HG03460 (cell line): ENCODE measurements around the gene KNCN.

Experiments used
- ATAC-seq: cut with Tn5 transposase; IDR thresholded peaks from one replicate; pipeline ENCODE4 v1.9.1; 2021; ENCODE audit not compliant: unreplicated experiment

Gene KNCN

GRCh38 chr1:46544561-46545240 is 6.7 kb downstream of the KNCN start:
- no peak for ATAC-seq

DNA sequence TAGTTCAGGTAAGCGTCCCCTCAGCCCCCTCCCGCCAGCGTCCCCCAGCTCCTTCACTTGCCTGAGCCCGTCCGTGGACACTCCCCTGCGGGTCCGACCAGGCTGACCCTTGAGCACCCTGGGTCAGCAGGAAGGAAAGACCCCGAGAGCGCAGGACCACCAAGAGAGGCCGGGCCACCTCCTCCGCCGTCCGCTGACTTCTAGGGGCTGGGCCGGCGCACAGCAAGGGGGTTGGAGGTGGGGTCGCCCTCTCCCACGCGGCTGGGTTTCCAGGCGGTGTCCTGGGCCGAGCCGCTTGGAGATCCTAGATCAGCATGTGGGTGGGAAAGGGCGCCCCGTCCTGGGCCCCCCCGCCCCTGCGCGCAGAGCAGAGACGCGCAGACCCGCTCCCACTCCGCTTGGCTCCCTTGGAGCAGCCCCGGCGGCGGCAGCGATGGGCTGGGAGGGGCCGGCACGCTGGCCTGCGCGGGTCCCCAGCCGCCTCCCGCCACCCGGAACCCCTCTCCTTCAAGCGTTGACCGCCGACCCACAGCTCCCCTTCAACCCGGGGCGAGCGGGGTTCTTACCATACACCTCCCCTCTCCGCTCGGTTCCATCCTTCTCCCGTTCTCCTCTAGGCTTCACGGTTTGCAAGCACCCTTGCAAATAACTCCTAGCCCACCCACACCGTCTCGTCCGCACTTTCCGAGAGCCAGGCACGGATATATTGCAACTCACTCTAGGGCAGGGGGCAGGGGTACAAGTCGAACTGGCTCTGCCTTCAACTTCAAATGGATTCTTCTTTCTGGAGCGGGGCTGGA is 7.5 kb downstream of the KNCN start:
- no peak for ATAC-seq

- ATAC-seq: no peak
Measured at GRCh38 chr1:46543382-46543760, 8.1 kb downstream of the KNCN start.

DNA sequence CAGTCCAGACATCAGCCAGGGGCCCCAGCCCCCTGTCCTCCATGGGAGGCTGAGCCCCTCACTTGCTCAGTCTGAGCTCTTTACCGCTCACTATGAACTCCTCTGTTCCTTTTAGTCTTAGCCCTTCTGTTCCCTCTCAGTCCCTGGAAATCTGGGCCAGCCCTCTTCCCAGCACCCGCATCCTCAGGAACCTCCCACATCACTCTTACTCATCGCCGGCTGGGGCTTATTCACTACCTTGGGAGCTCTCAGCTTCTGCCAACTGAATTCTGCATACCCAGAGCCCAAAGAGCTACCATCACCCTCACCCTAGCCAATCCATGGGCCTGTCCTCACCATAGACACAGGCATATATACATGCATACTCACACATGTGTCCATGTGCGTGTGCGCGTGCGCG is 11.5 kb downstream of the KNCN start:
- ATAC-seq: no peak

DNA sequence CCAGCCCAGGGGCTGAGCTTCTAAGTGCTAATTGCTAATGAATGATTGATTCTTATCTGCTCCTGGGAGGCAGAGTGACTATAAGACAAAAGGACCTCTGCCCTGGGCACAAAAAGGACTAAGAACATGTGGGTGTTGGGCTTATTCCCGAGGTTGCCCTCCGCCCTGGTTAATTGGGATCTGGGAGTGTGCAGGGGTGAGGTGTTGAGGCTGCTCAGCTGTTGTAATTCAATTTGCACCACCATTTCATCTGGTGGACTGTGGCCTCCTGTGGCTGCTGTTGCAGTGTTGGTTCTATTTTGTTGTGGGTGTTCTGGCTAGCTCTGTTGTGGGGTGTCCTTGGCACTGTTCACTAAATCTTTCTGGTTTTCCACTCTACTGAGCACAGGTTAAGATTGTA is 13.3 kb downstream of the KNCN start:
- no peak for ATAC-seq

- ATAC-seq: no peak
Measured at GRCh38 chr1:46537651-46538050, 13.8 kb downstream of the KNCN start.

GRCh38 chr1:46536527-46536926 is 14.9 kb downstream of the KNCN start:
- ATAC-seq: no peak

DNA sequence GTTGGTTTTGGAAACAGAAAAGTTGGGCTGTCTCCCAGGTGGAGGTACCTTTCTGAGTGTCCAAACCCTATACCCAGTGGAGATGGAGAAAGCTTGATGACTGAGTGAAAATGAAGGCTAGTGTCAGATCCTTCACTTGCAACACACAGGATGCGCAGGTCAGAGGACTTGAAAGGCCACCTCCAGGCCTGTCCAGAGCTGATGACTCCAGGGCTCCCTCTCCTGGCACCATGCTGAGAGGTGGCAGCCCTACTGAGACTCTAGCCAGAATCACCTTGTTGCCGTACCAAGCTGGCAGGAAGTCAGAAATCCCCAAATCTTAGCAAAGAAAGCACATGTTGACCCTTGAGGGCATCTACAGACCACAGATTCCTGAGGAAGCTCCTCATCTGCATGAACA is 16.4 kb downstream of the KNCN start:
- ATAC-seq: no peak

- peak; percentile 13 for ATAC-seq
Measured at GRCh38 chr1:46533179-46533864, 18.1 kb downstream of the KNCN start.

- ATAC-seq: peak; percentile 50
Measured at GRCh38 chr1:46532498-46533178, 18.8 kb downstream of the KNCN start.

DNA sequence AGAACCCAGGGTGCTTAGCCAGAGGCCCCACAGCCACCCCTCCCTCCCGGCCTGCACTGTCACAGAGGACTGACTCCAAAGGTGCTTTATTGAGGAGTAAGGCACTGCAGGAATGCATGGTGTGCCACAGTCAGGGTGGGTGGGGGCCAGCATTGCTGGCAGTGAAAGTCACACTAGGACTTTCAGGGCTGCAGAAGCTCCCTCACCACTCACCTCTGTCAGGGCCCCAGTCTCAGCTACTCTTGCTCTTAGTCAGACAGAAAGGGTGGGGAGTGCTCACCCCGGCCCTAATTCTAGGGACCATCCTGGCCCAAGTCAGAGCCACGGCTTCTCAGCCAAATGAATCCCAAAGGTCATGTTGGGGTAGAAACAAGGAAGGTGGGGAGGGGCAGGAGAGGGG is 19.4 kb downstream of the KNCN start:
- ATAC-seq: no peak

GRCh38 chr1:46530791-46531409 is 20.5 kb downstream of the KNCN start:
- no peak for ATAC-seq

GRCh38 chr1:46530311-46530710 is 21.1 kb downstream of the KNCN start:
- ATAC-seq: no peak

GRCh38 chr1:46529031-46529630 is 22.3 kb downstream of the KNCN start:
- no peak for ATAC-seq

GRCh38 chr1:46528297-46528955 is 23.0 kb downstream of the KNCN start:
- ATAC-seq: no peak

- peak; percentile 46 for ATAC-seq
Measured at GRCh38 chr1:46527474-46528296, 23.8 kb downstream of the KNCN start.

GRCh38 chr1:46526691-46527291 is 24.7 kb downstream of the KNCN start:
- ATAC-seq: no peak

GRCh38 chr1:46526013-46526690 is 25.3 kb downstream of the KNCN start:
- ATAC-seq: no peak
